IMR-90 (cell line): ENCODE data around the gene TCOF1. TPM values are rescaled to one million over a fixed set of nuclear protein-coding genes. Genes with fewer than 3 reads are reported as not detected.

Experiments used
- ATAC-seq: fragments of 200-7000 bp; cut with Tn5 transposase; 2 replicates; pipeline ENCODE4 v1.9.1; 2020; ENCODE audit warnings: low read depth, mild to moderate bottlenecking, moderate library complexity
- BruUV-seq: library from RNA; stranded (reverse); fragments of 400-500 nt; replicated peaks from 2 replicates; lab custom pipeline; 2021; lab: Mats Ljungman, UMichigan
- CTCF ChIA-PET: fragments of 300-600 bp; formaldehyde crosslinking; extraction: SDS; loops from one replicate; lab custom pipeline; 2021; ENCODE audit warnings: antibody characterized with exemption; lab: Yijun Ruan, JAX
- POLR2A ChIA-PET: fragments of 300-600 bp; sonication (Branson Sonifier 250); formaldehyde crosslinking; loops from one replicate; lab custom pipeline; 2022; ENCODE audit warnings: antibody characterized with exemption; ENCODE audit not compliant: unreplicated experiment; lab: Charles Lee
- DNase-seq: peaks from one replicate; pipeline ENCODE4 v3.0.0; 2013
- H2AFZ ChIP-seq: replicated peaks from 2 replicates; pipeline ENCODE3; 2013; ENCODE audit warnings: low read length, mild to moderate bottlenecking; ENCODE audit not compliant: poor library complexity
- H2AK5ac ChIP-seq: 2 replicates; pipeline ENCODE4 v1.6.1; 2013; ENCODE audit warnings: low read depth, low read length, inconsistent platforms
- H2AK9ac ChIP-seq: replicated peaks from 2 replicates; pipeline ENCODE3; 2013; ENCODE audit warnings: mild to moderate bottlenecking, low read depth, low read length, moderate library complexity; ENCODE audit not compliant: poor library complexity
- H2BK120ac ChIP-seq: 2 replicates; pipeline ENCODE4 v1.6.1; 2013; ENCODE audit warnings: low read depth, low read length, inconsistent platforms
- H2BK15ac ChIP-seq: 3 replicates; pipeline ENCODE4 v1.6.1; 2013; ENCODE audit warnings: low read depth, low read length, inconsistent platforms
- H2BK20ac ChIP-seq: 2 replicates; pipeline ENCODE4 v1.6.1; 2013; ENCODE audit warnings: low read depth, mild to moderate bottlenecking, inconsistent platforms, low read length, moderate library complexity
- H2BK5ac ChIP-seq: 2 replicates; pipeline ENCODE4 v1.6.1; 2013; ENCODE audit warnings: mild to moderate bottlenecking, low read depth, low read length, inconsistent platforms; ENCODE audit not compliant: poor library complexity, severe bottlenecking
- H3K14ac ChIP-seq: replicated peaks from 2 replicates; pipeline ENCODE4 v1.6.1; 2013; ENCODE audit warnings: low read depth, low read length, inconsistent platforms
- H3K18ac ChIP-seq: 2 replicates; pipeline ENCODE4 v1.6.1; 2013; ENCODE audit warnings: low read depth, low read length, control low read depth
- H3K23ac ChIP-seq: 2 replicates; pipeline ENCODE4 v1.6.1; 2013; ENCODE audit warnings: low read depth, low read length, inconsistent platforms
- H3K27ac ChIP-seq: 2 replicates; pipeline ENCODE4 v1.5.1; 2013; ENCODE audit warnings: mild to moderate bottlenecking, control low read depth, low read length; ENCODE audit not compliant: insufficient read depth
- H3K27me3 ChIP-seq: 2 replicates; pipeline ENCODE4 v1.6.1; 2013; ENCODE audit warnings: low read length; ENCODE audit not compliant: control insufficient read depth, insufficient read depth
- H3K36me3 ChIP-seq: 2 replicates; pipeline ENCODE4 v1.6.1; 2013; ENCODE audit warnings: low read length, mixed read lengths; ENCODE audit not compliant: control insufficient read depth, insufficient read depth
- H3K4ac ChIP-seq: 2 replicates; pipeline ENCODE4 v1.6.1; 2013; ENCODE audit warnings: low read depth, low read length, inconsistent platforms
- H3K4me1 ChIP-seq: 2 replicates; pipeline ENCODE4 v1.6.1; 2013; ENCODE audit warnings: low read length, mixed read lengths; ENCODE audit not compliant: control insufficient read depth, insufficient read depth
- H3K4me2 ChIP-seq: 2 replicates; pipeline ENCODE4 v1.6.1; 2013; ENCODE audit warnings: low read depth, mild to moderate bottlenecking, control low read depth, low read length, moderate library complexity
- H3K4me3 ChIP-seq: 2 replicates; pipeline ENCODE4 v1.5.1; 2013; ENCODE audit warnings: low read depth, mild to moderate bottlenecking, control low read depth, low read length, moderate library complexity; ENCODE audit not compliant: insufficient read depth
- H3K56ac ChIP-seq: 2 replicates; pipeline ENCODE4 v1.6.1; 2013; ENCODE audit warnings: low read length, inconsistent platforms; ENCODE audit not compliant: insufficient read depth; ENCODE audit errors: extremely low read depth
- H3K79me1 ChIP-seq, 2 experiments: 2 replicates each; pipeline ENCODE4 v1.6.1; 2013; ENCODE audit warnings: low read length in 2 of 2, inconsistent platforms in 1 of 2, low read depth in 1 of 2
- H3K9ac ChIP-seq: 2 replicates; pipeline ENCODE4 v1.6.1; 2013; ENCODE audit warnings: low read depth, low read length, control low read depth
- H3K9me1 ChIP-seq: 2 replicates; pipeline ENCODE4 v1.6.1; 2013; ENCODE audit warnings: low read length, inconsistent platforms; ENCODE audit not compliant: insufficient read depth
- H3K9me3 ChIP-seq: 2 replicates; pipeline ENCODE4 v1.6.1; 2013; ENCODE audit warnings: low read length; ENCODE audit not compliant: control insufficient read depth, insufficient read depth
- H4K20me1 ChIP-seq: 2 replicates; pipeline ENCODE4 v1.6.1; 2013; ENCODE audit warnings: low read length, inconsistent platforms; ENCODE audit not compliant: insufficient read depth
- H4K5ac ChIP-seq: 2 replicates; pipeline ENCODE4 v1.6.1; 2013; ENCODE audit warnings: mild to moderate bottlenecking, low read depth, low read length, control low read depth
- H4K8ac ChIP-seq, 2 experiments: 2 replicates each; pipeline ENCODE4 v1.6.1; 2013; ENCODE audit warnings: low read depth in 2 of 2, low read length in 2 of 2, control low read depth in 1 of 2, inconsistent platforms in 1 of 2
- H4K91ac ChIP-seq: 2 replicates; pipeline ENCODE4 v1.6.1; 2013; ENCODE audit warnings: low read depth, low read length, inconsistent platforms; ENCODE audit not compliant: insufficient read depth
- CHD1 ChIP-seq: IDR thresholded peaks from 2 replicates; pipeline ENCODE4 v1.6.1; 2012; ENCODE audit warnings: low read depth, low read length, improper control_type of control experiment
- MAZ ChIP-seq: IDR thresholded peaks from 2 replicates; pipeline ENCODE4 v1.6.1; 2012; ENCODE audit warnings: low read depth, mild to moderate bottlenecking, low read length, improper control_type of control experiment, moderate library complexity, borderline replicate concordance
- RAD21 ChIP-seq: IDR thresholded peaks from 2 replicates; pipeline ENCODE4 v1.6.1; 2012; ENCODE audit warnings: low read length, improper control_type of control experiment
- RCOR1 ChIP-seq: IDR thresholded peaks from 2 replicates; pipeline ENCODE4 v1.6.1; 2012; ENCODE audit warnings: mild to moderate bottlenecking, low read length, improper control_type of control experiment; ENCODE audit not compliant: insufficient replicate concordance
- SMC3 ChIP-seq: fragments of 150-350 bp; IDR thresholded peaks from 2 replicates; pipeline ENCODE4 v1.6.1; 2016; ENCODE audit warnings: low read depth, mild to moderate bottlenecking, antibody characterized with exemption, low read length, moderate library complexity
- WGBS, 2 experiments: methylation state at CpG; one replicate each; pipeline versions ENCODE4 v1.1.5 to v1.1.7; 2013; ENCODE audit warnings: missing lambda C conversion rate in 2 of 2; ENCODE audit not compliant: insufficient read length in 1 of 2; ENCODE audit errors: extremely low coverage in 2 of 2; 5-methylcytosine and 5-hydroxymethylcytosine counted together
- dilution Hi-C: fragments of 300-500 bp; cut with HindIII; formaldehyde crosslinking; loops from one replicate; pipeline ENCODE4 v1.14.3; 2018; ENCODE audit warnings: low sequenced_read_pairs; ENCODE audit not compliant: unreplicated experiment
- in situ Hi-C: fragments of 300-500 bp; cut with MboI; formaldehyde crosslinking; loops from 3 replicates; pipeline ENCODE4 v1.14.3; 2019; ENCODE audit warnings: low sequenced_read_pairs, inconsistent platforms, mixed read lengths
- intact Hi-C: fragments of 100-400 bp; cut with micrococcal nuclease; formaldehyde crosslinking; loops from 2 replicates; pipeline ENCODE4 v1.10.0; 2022
- polyA plus RNA-seq, 3 experiments: library from polyadenylated mRNA; depleted of rRNA; stranded (reverse); fragments of >200 nt; gene quantifications; 2 replicates each; pipeline ENCODE4 v1.2.3, GENCODE V29; 2012; ENCODE audit warnings: low replicate concordance in 1 of 3
- total RNA-seq: library from RNA; depleted of rRNA; stranded (reverse); fragments of >200 nt; gene quantifications from 2 replicates; pipeline ENCODE4 v1.2.3, GENCODE V29; 2012
- TF ChIP-seq, protein P1 (sequence below): fragments of 150-350 bp; IDR thresholded peaks from 2 replicates; pipeline ENCODE4 v1.6.1; 2017; ENCODE audit warnings: mild to moderate bottlenecking, antibody characterized with exemption, low read length, low read depth
- TF ChIP-seq, protein P2 (sequence below): fragments of 150-350 bp; IDR thresholded peaks from 2 replicates; pipeline ENCODE4 v1.6.1; 2016; ENCODE audit warnings: low read depth, mild to moderate bottlenecking, low read length, moderate library complexity, borderline replicate concordance
- TF ChIP-seq, protein P3 (sequence below): conservative IDR thresholded peaks from 2 replicates; pipeline ENCODE4 v1.5.1; 2012; ENCODE audit warnings: mild to moderate bottlenecking, low read depth, low read length, improper control_type of control experiment

The TCOF1 gene
- total and polyA plus RNA-seq, 2 of the 4 experiments (the other 2 are of a cell fraction): 18.2 to 19.7 TPM

DNA sequence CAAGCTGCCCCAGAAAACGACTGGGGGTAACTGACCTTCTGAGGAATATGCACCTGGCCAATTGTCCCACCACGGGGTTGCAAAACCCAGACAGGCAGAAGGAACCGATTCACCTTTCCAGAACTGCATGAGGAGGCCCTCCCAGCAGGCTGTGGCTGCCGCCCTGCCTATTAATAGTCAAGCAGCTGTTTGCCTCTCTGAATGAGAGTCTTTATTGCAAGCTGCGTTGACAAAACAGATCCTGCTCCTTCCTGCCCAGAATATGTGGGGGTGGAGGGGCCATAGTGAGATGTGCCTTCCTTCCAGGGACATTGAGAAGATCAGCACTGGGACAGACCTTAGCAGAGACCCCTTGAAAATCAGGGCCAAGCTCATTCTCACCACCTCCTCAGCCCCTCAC lies 18.3 kb upstream of the TCOF1 start:
- Histone ChIP-seq H2BK120ac (0 out of 2 replicates have a peak overlapping the region, but pooled peaks have one; percentile 19), H3K23ac (no peak overlapping the region), H3K14ac (no peak overlapping the region; the same call in 1 of the 2 replicates), H3K36me3 (no peaks in the 10 kb centered on the region), H3K27me3 (no peaks in the 10 kb centered on the region; the same call in 1 of the 2 replicates), H3K4ac (no peak overlapping the region), H4K20me1 (no peaks in the 10 kb centered on the region), H3K79me1 (no peaks in the 10 kb centered on the region), H2BK5ac (no peak overlapping the region), H3K4me2 (no peak overlapping the region), H3K9ac (no peak overlapping the region), H2BK20ac (no peak overlapping the region), H2BK15ac (0 out of 3 replicates have a peak overlapping the region, but pooled peaks have one; percentile 33), H3K9me1 (peaks cover 6% of the 10 kb centered on the region), H3K4me3 (no peak overlapping the region), H3K4me1 (peaks cover 12% of the 10 kb centered on the region), H2AK9ac (no peak overlapping the region), H3K9me3 (no peaks in the 10 kb centered on the region), H3K27ac (no peak overlapping the region), H4K8ac (no peak overlapping the region), H3K18ac (no peak overlapping the region; the same call in 1 of the 2 replicates), H2AFZ (peak overlapping the region; percentile 53), H2AK5ac (peak overlapping the region; percentile 36), H4K5ac (no peak overlapping the region; the same call in 1 of the 2 replicates), H3K56ac (no peak overlapping the region), H4K91ac (no peak overlapping the region; the same call in 1 of the 2 replicates)
- intact Hi-C loops (no loop called here), in situ Hi-C loops (no loop called here), dilution Hi-C loops (no loop called here)
- CTCF ChIA-PET: interaction anchor here (0.6 kb wide), 1 partner anchor 19 kb away, joined by 6 read pairs; no protein-coding TSS in a partner anchor
- no CpG with 5 or more reads among the region's 5 CpGs for WGBS, 2 experiments
- TF ChIP-seq MAZ (no peak), CHD1 (no peak), RCOR1 (no peak), RAD21 (no peak), SMC3 (no peak)
- TF ChIP-seq, protein P1, sequence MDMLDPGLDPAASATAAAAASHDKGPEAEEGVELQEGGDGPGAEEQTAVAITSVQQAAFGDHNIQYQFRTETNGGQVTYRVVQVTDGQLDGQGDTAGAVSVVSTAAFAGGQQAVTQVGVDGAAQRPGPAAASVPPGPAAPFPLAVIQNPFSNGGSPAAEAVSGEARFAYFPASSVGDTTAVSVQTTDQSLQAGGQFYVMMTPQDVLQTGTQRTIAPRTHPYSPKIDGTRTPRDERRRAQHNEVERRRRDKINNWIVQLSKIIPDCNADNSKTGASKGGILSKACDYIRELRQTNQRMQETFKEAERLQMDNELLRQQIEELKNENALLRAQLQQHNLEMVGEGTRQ: no peak
- TF ChIP-seq, protein P2, sequence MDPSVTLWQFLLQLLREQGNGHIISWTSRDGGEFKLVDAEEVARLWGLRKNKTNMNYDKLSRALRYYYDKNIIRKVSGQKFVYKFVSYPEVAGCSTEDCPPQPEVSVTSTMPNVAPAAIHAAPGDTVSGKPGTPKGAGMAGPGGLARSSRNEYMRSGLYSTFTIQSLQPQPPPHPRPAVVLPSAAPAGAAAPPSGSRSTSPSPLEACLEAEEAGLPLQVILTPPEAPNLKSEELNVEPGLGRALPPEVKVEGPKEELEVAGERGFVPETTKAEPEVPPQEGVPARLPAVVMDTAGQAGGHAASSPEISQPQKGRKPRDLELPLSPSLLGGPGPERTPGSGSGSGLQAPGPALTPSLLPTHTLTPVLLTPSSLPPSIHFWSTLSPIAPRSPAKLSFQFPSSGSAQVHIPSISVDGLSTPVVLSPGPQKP: no peak
- TF ChIP-seq, protein P3, sequence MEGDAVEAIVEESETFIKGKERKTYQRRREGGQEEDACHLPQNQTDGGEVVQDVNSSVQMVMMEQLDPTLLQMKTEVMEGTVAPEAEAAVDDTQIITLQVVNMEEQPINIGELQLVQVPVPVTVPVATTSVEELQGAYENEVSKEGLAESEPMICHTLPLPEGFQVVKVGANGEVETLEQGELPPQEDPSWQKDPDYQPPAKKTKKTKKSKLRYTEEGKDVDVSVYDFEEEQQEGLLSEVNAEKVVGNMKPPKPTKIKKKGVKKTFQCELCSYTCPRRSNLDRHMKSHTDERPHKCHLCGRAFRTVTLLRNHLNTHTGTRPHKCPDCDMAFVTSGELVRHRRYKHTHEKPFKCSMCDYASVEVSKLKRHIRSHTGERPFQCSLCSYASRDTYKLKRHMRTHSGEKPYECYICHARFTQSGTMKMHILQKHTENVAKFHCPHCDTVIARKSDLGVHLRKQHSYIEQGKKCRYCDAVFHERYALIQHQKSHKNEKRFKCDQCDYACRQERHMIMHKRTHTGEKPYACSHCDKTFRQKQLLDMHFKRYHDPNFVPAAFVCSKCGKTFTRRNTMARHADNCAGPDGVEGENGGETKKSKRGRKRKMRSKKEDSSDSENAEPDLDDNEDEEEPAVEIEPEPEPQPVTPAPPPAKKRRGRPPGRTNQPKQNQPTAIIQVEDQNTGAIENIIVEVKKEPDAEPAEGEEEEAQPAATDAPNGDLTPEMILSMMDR: no peak
- BruUV-seq: no TSS peak
- ATAC-seq (no peak), DNase-seq (no peak)
- POLR2A ChIA-PET: no interaction called here
